Smooth muscle cell (in vitro differentiated cells): Measurements from ENCODE around the gene FBXL19. TPM values are rescaled to one million over a fixed set of nuclear protein-coding genes. Genes with fewer than 3 reads are reported as not detected.
"Not testable (repeated sequence)": the region's sequence is repeated elsewhere in the genome, so short reads cannot be mapped to it uniquely, and the experiment has no call there.

Experiments used
- DNase-seq: peaks from one replicate; lab custom pipeline; 2025; ENCODE audit not compliant: unreplicated experiment; lab: John Stamatoyannopoulos, UW
- H2AFZ ChIP-seq: fragments of 200-600 bp; sonication (generic); 2 replicates; pipeline ENCODE4 v1.6.0; 2016; ENCODE audit warnings: antibody characterized with exemption, low read depth, mild to moderate bottlenecking
- H3F3A ChIP-seq: fragments of 200-600 bp; sonication (generic); 2 replicates; pipeline ENCODE4 v1.6.0; 2017; ENCODE audit warnings: antibody characterized with exemption, low read depth
- H3K27ac ChIP-seq: fragments of 200-600 bp; sonication (generic); 2 replicates; pipeline ENCODE4 v1.5.1; 2016; ENCODE audit warnings: low read depth, mild to moderate bottlenecking
- H3K27me3 ChIP-seq: fragments of 200-600 bp; sonication (generic); 2 replicates; pipeline ENCODE4 v1.6.1; 2016; ENCODE audit warnings: low read depth, mild to moderate bottlenecking
- H3K36me3 ChIP-seq: fragments of 200-600 bp; sonication (generic); 2 replicates; pipeline ENCODE4 v1.5.1; 2016; ENCODE audit warnings: low read depth
- H3K4me1 ChIP-seq: fragments of 200-600 bp; sonication (generic); 2 replicates; pipeline ENCODE4 v1.5.1; 2016; ENCODE audit warnings: low read depth
- H3K4me2 ChIP-seq: fragments of 200-600 bp; sonication (generic); 2 replicates; pipeline ENCODE4 v1.6.0; 2016; ENCODE audit warnings: mild to moderate bottlenecking
- H3K4me3 ChIP-seq: fragments of 200-600 bp; sonication (generic); 2 replicates; pipeline ENCODE4 v1.5.1; 2016; ENCODE audit warnings: mild to moderate bottlenecking
- H3K79me2 ChIP-seq: fragments of 200-600 bp; sonication (generic); 2 replicates; pipeline ENCODE4 v1.6.0; 2016; ENCODE audit warnings: low read depth, mild to moderate bottlenecking
- H3K9ac ChIP-seq: fragments of 200-600 bp; sonication (generic); 2 replicates; pipeline ENCODE4 v1.6.0; 2016; ENCODE audit warnings: low read depth
- H3K9me3 ChIP-seq: fragments of 200-600 bp; sonication (generic); replicated peaks from 2 replicates; pipeline ENCODE4 v1.5.1; 2016; ENCODE audit warnings: low read depth
- H4K20me1 ChIP-seq: fragments of 200-600 bp; sonication (generic); 2 replicates; pipeline ENCODE4 v1.6.0; 2016; ENCODE audit warnings: low read depth
- WGBS: methylation state at CpG from one replicate; pipeline ENCODE4 v1.1.7; 2016; ENCODE audit warnings: low lambda C conversion rate; 5-methylcytosine and 5-hydroxymethylcytosine counted together
- polyA plus RNA-seq: library from polyadenylated mRNA; unstranded; fragments of >200 nt; fragmentation: Nextera tagmentation; extraction: Ambion mirVana; gene quantifications from 2 replicates; pipeline ENCODE4 v1.2.1, GENCODE V29; 2016
- total RNA-seq: library from RNA; depleted of rRNA; stranded (reverse); fragments of >200 nt; gene quantifications from 2 replicates; pipeline ENCODE4 v1.2.3, GENCODE V29; 2014
- TF ChIP-seq, protein P1 (sequence below): fragments of 200-600 bp; sonication (generic); IDR thresholded peaks from 2 replicates; pipeline ENCODE4 v1.5.1; 2017; ENCODE audit warnings: borderline replicate concordance, mild to moderate bottlenecking, antibody characterized with exemption; ENCODE audit not compliant: insufficient read depth, poor library complexity, severe bottlenecking

The FBXL19 gene
- total and polyA plus RNA-seq, 2 experiments from 2014 or later, result 1.3 to 4.5 TPM

DNA sequence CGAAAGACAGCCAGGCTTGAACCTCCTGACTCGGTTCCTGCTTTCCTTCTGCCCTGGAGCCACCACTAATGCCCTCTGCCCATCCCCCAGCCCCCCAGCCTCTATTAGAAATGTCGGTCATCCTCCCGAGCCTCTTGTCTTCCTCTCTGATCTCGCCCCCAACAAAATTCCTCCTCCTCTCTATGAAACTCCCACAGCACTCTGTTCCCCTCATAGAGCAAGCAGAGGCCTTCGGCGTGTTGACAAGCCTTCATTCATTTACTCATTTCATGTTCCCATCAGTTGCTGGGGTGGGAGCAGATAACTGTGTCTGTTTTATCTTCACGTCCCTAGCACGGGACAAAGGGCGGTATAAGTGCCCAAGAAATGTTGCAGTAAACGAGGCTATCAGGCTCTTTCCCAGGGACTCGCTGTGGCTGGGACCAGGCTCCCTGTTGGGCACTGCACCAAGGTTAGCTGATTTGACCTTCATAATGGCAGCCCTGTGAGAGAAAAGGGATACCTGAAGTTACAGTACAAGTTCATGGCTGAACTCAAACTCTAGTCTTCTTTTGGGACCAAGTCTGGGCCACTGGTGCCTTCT lies 7.8 kb downstream of the FBXL19 start:
- Histone ChIP-seq H3K27ac (no peak overlapping the region), H3F3A (no peaks in the 10 kb centered on the region)
- DNase-seq, result no peak

DNA sequence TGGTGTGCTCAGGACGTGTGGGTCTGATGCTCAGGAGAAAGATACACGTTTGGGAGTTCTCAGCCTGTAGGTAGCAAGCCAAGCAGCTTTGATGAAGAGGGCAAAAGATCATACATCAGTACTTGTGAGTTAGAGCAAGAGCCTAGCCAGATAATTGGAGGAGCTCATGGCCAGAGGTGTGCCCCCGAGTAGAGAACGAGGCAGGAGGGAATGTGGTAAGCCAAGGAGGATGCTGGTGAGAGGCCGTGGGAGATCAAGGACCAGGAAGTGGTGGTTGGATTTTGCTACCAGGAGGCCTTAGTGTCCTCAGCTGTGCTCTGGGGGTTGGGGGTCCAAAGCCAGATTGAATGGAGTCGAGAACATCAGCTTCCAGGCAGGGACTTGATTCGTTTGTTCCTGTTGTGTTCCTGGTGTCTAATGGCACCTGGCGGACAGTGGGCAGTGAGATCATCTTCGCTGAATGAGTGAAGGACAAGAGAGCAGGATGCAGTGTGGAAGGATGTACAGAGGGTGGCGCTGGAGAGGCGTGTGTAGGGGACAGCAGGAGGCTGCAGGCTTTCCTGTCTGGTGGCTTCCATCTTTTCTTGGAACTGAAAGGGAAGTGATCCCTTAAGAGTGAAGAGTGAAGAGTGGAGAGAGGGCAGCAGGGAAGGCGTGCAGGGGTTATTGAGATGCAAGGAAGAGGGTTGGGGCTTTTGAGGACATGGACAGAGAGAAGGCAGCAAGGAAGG lies 11.6 kb downstream of the FBXL19 start:
- Histone ChIP-seq H3K4me2 (no peak overlapping the region), H3K36me3 (no peaks in the 10 kb centered on the region), H3K4me3 (no peak overlapping the region), H3F3A (peaks cover 9% of the 10 kb centered on the region), H3K27me3 (no peaks in the 10 kb centered on the region), H3K9ac (no peak overlapping the region), H3K79me2 (no peaks in the 10 kb centered on the region), H2AFZ (no peak overlapping the region), H3K27ac (no peak overlapping the region), H3K4me1 (no peaks in the 10 kb centered on the region), H3K9me3 (no peaks in the 10 kb centered on the region), H4K20me1 (no peaks in the 10 kb centered on the region)
- no peak for DNase-seq
- WGBS, result 74% methylated on average over 12 of the region's 12 CpGs
- TF ChIP-seq, protein P1, sequence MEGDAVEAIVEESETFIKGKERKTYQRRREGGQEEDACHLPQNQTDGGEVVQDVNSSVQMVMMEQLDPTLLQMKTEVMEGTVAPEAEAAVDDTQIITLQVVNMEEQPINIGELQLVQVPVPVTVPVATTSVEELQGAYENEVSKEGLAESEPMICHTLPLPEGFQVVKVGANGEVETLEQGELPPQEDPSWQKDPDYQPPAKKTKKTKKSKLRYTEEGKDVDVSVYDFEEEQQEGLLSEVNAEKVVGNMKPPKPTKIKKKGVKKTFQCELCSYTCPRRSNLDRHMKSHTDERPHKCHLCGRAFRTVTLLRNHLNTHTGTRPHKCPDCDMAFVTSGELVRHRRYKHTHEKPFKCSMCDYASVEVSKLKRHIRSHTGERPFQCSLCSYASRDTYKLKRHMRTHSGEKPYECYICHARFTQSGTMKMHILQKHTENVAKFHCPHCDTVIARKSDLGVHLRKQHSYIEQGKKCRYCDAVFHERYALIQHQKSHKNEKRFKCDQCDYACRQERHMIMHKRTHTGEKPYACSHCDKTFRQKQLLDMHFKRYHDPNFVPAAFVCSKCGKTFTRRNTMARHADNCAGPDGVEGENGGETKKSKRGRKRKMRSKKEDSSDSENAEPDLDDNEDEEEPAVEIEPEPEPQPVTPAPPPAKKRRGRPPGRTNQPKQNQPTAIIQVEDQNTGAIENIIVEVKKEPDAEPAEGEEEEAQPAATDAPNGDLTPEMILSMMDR, result peak; percentile 52

More for the DNA sequence above, 7.8 kb downstream of the FBXL19 start:
- Histone ChIP-seq H3K27me3 (no peaks in the 10 kb centered on the region), H3K4me1 (no peaks in the 10 kb centered on the region), H4K20me1 (peaks cover under 1% of the 10 kb centered on the region), H3K9me3 (no peaks in the 10 kb centered on the region), H3K9ac (no peak overlapping the region), H2AFZ (no peak overlapping the region), H3K4me2 (no peak overlapping the region), H3K36me3 (no peaks in the 10 kb centered on the region), H3K4me3 (no peak overlapping the region), H3K79me2 (no peaks in the 10 kb centered on the region)
- WGBS, result 78% methylated on average over 12 of the region's 12 CpGs
- TF ChIP-seq, protein P1, result no peak

DNA sequence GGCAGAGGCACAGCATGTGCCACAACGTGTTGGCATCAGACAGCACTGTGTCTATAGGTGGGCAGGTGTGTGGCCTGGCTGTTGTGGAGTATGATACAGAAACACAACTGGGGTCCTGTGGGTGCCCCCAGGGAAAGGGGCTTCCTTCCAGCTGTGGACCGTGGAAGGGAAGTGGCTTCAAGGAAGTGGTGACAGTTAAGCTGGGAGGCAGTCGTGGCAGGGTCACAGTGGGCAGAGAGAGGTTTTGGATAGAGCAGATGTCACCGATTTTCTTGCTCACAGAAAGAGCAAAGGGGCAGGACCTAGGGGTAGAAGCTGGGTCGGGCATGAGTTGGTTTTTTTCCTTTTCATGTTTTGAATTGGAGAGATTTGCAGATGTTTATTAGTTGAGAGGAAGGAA lies 14.3 kb downstream of the FBXL19 start:
- WGBS, result 78% methylated on average over 5 of the region's 5 CpGs
- DNase-seq, result no peak
- no peaks in the 10 kb centered on the region for H3K9me3 ChIP-seq
- H4K20me1 ChIP-seq, result no peaks in the 10 kb centered on the region
- H3K79me2 ChIP-seq, result no peaks in the 10 kb centered on the region
- H3K4me1 ChIP-seq, result no peaks in the 10 kb centered on the region
- no peak overlapping the region for H3K9ac ChIP-seq
- H2AFZ ChIP-seq, result no peak overlapping the region
- peak overlapping the region; percentile 77 for H3K27ac ChIP-seq
- no peak overlapping the region for H3K4me3 ChIP-seq
- TF ChIP-seq, protein P1, result no peak
- H3K4me2 ChIP-seq, result no peak overlapping the region
- no peaks in the 10 kb centered on the region for H3K27me3 ChIP-seq
- peaks cover 9% of the 10 kb centered on the region for H3F3A ChIP-seq
- H3K36me3 ChIP-seq, result no peaks in the 10 kb centered on the region

DNA sequence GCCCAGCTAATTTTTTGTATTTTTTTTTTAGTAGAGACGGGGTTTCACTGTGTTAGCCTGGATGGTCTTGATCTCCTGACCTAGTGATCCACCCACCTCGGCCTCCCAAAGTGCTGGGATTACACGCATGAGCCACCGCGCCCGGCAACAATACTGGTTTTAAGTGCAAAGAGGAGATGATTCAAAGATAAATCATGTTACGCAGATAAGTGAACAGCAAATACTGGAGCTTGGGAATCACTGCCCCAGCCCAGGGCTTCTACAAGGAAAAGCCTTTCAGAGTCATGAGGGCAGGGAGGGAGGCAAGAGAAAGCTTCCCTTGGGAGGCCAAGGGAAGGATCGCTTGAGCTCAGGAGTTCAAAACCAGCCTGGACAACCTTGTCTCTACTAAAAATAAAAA lies 16.2 kb downstream of the FBXL19 start:
- H3K4me2 ChIP-seq, H3K9me3 ChIP-seq, H3K4me1 ChIP-seq, H2AFZ ChIP-seq, H3K36me3 ChIP-seq, H3F3A ChIP-seq, H3K27me3 ChIP-seq, H4K20me1 ChIP-seq, H3K4me3 ChIP-seq, DNase-seq, H3K9ac ChIP-seq, H3K79me2 ChIP-seq: not testable (repeated sequence)
- H3K27ac ChIP-seq, result peak overlapping the region; percentile 77
- WGBS, result 70% methylated on average over 8 of the region's 8 CpGs
